ENCODE measurements around the gene KRTAP2-3.

The KRTAP2-3 gene

DNA sequence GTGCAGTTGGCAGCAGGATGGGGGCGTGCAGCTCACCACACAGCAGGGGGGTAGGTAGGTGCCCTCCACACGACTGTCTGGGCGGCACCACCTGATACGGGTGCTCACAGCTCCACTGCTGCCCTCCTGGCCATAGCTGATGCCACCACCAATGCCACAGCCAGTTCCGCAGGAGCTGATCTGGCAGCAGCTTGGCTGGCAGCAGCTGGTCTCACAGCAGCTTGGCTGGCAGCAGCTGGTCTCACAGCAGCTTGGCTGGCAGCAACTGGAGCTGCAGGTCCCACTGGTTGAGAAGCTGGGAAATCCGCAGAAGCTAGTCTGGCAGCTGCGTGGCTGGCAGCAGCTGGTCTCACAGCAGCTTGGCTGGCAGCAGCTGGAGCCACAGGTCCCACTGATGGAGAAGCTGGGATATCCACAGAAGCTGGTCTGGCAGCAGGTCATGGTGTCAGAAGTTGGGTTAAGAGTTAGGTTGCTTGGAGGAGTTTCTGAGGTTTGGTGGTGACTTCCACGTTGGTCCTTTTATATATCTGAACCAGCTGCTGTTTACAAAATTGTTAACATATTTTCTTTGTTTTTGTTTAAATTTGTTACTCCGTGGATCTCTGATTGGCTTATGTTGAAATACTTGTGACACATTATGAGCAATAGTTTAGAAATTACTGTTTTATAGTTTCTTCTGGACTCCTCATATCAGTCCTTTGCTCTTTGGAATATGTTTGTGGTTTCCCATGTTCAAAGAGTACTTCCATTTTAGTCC, 33.0 kb downstream of the KRTAP2-3 start, which contains the start of gene KRTAP1-5:
Gene KRTAP1-5, minus strand, starts transcription at position 494 of the 757 bp plus-strand sequence. Its CDS starts 53 bp downstream, at position 441.
- DNase-seq: no peak

DNA sequence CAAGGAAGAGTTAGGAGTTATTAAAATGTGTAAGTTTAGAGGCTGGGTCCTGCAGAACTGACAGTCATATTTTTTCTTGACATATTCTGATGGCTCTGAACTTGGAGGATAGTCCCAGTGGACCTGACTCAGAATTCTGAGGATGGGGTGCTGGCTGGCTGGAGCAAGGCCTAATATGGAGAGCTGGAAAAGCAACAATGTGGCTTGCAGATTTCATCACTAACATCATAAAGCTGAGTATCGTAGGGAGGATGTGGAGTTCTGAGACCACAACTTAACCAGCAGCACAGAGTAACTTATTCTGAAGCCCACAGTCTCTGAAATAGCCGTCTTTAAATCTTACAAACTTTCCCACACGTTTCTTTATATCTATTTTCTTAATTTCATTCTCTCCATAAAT, 35.2 kb downstream of the KRTAP2-3 start:
- DNase-seq: no peak

DNA sequence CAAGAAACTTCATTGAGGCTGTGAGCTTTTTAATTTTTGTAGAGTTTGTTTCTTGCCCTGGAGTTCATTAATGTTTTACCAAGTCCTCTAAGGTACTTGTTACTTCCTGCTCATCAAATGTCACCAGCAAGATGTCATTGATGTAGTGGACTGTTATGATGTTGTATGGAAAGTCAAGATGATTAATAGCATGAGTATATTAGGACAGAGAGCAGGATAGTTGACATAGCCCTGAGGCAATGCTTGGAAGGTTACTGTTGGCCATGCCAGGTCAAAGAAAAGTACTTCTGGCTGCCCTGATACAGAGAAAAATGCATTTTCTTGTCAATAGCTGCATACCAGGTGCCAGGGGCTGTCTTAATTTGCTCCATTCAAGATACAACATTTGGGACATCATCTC, 39.6 kb downstream of the KRTAP2-3 start:
- no peak for DNase-seq

DNA sequence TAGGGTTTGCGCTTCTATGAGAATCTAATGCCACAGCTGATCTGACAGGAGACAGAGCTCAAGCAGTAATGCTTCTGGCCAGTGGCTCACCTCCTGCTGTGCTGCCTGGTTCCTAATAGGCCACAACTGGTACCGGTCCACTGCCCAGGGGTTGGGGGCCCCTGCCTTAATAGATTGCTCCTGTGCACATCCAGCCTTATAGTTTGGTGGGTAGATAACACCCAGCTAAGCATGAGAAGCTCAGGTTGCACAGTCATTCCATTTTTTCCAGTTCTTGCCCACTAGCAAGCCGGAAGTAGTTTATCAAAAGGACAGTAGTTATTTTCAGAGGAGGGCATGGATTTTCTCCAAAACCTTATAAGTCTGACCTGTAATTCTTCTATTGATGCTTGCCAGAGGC, 40.5 kb downstream of the KRTAP2-3 start:
- no peak for DNase-seq

DNA sequence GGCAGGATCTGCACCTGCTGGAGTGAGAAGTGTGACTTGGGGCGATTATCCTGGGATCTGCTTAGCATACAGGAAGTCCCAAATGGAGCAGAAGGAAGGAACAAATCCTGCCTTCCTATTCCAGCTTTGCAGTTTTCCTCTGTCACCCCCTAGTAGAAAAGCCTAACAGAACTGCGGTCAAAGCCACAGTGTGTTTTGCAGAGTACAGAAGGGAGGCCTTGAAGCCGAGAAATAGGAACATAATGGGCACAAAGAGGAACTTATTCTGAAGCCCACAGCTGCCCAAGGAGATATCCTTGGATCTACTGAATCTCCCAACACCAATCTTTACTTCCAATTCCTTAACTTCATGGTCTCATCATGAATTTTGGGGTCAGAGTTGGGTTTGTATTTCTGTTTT, 41.4 kb downstream of the KRTAP2-3 start:
- no peak for DNase-seq

DNA sequence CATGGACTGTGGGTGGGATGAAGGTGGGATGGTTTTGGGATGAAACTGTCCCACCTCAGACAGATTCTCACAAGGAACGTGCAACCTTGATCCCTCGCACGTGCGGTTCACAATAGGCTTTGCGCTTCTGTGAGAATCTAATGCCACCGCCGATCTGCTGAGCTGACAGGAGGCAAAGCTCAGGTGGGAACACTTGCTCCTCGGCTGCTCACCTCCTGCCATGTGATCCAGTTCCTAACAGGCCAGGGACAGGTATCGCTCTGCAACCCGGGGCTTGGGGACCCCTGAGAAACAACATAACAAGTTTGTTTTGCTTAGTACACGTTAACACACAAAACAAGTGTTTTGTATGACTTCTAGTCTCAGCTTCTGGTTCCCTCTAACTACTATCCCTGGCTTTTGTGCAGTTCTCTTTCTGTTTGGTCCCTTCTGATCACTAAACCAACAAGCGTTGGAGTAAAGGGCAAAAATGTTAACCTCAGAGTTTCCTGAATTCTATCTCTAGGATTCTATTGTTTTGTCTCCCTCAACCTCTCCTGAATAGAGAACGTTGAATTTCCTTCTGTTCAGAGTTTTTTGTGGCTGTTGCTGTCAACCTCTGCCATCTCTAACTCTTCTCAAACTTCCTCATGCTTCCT, 43.2 kb downstream of the KRTAP2-3 start:
- no peak for DNase-seq

DNA sequence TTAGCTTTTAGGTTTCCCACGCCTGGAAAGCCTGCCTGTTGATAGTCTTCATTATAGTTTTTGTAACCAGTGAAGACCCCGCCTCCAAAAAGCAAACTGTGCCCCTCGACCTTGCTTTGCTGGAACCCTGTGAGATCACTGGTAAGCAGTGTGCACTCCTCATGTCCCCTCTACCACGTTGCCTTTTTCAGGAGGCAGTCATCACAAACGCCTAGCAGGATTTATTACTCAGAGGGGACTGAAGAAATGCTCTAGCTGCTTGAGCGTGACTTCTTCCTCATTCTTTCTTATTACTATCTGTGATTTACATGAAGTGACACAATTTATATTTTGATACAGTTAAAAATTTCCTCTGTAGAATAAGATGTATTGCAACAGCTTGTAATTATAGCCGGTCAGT, 44.5 kb downstream of the KRTAP2-3 start:
- no peak for DNase-seq

DNA sequence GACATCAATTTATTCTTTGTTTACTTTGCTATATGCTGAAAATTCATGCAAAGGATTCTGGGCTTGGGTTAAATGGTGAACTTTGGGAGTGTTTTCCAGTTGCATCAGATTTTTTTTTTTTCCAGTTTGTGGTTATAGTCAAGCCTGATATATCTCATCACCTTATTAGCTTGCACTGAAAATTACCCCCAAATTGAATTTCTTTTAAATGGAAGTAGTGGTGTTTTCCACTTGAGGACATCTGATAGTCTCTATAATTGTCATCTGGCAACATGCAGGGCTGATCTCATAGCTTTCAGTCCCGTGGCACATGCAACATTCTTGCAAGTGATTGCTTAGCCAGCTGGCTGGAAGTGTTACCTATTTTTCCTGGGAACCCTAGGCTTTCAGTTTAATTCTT, 46.3 kb downstream of the KRTAP2-3 start:
- no peak for DNase-seq

DNA sequence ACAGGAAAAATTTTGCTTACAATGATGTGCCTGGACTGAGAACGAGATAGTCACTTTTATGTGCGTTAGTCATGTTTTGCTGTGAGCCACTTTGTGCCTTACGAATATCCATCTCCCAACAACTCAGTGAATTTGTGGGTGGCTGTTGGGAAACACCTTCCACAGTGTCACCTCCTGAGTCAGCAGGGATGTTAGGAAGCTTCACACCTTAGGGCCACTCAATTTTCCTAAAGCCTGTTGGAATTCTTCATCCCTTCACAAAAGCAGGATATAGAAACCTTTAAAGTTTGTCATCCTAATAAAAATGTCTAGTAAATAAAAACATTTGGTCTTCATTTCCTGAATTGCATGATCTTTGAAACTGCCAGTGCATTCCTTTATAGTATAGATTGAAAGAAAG, 46.7 kb downstream of the KRTAP2-3 start:
- no peak for DNase-seq

DNA sequence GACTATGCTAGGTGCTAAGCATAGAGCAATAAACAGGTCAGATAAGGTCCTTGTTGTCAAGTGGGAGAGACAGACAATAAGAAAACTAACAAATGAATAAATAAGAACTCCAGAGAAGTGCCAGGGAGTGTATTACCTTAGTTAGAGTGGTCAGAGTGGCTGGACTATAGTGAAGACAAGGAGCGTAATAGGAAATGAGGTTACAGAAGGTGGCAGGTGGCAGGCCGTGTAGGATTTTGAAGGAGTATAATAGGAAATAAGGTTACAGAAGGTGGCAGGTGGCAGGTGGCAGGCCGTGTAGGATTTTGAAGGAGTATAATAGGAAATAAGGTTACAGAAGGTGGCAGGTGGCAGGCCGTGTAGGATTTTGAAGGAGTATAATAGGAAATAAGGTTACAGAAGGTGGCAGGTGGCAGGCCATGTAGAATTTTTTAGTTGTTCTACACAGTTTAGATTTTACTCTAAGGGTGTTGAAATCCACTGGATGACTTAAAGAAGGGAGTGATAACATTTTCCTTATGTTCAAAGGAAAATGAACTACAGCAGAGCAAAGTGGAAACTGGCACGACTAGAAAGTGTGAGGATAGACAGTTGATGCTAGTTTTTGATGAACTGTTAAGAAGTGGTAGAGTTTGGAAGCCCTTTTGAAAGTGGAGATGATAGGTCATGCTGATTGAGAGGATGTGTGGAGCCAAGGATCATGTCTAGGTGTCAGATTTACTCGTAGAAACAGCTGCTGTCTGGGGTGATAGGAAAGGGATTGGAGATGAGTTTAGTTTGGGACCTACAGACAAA, 47.4 kb downstream of the KRTAP2-3 start:
- DNase-seq: no peak

DNA sequence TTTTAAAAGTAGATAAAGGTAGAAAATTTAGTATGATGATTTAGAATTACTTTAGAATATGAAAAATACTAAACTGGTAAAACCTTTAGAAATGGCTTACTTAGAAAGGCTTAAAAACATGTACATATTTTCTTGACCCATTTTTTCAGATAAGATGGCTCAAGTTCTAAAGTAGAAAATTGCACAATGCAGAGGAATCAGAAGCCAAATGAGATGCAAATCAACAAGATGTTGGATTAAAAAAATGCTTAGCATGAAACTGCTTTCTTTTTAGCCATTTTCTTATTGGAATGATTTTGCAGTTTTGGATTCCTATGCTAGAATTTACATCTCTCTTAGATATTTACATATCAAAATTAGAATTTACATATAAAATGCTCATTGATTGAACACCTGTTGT, 49.5 kb downstream of the KRTAP2-3 start:
- no peak for DNase-seq

DNA sequence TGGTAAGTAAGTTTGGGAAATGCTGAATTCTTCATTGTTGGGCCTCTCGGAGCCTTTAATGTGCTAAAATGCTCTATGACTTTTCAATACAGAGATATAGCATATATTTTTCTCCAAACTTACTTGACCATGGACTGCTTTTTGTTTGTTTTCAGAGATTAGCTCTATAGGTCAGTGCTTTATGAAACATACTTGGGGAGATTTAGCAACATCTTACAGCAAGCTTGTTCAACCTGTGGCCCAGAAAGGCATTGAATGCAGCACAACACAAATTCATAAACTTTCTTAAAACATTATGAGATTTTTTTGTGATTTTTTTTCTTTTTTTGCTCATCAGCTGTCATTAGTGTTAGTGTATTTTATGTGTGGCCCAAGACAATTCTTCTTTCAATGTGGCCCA, 50.0 kb downstream of the KRTAP2-3 start:
- DNase-seq: no peak

DNA sequence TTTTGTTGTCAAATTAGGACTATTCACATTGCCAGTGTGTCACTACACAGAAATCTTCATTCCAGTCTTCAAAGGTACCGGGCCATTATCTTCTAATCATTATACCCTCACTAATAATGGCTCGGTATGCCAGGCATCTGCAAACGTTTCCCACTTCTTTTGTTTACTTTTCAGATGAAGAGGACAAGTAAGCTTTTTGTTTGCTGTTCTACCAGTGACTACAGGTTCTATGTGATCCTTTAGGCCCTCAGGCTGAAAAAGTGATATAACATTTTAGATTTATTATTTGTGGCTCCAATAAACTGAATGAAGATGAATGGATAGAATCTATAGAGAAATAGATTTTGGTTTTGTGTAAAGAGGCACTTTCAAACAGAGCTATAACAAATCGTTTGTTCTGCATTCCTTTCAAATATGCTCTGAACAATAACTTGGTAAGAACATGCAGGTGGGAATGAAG, 50.6 kb downstream of the KRTAP2-3 start:
- no peak for DNase-seq
